Activated CD4-positive, alpha-beta T cell treated with anti-CD3 and anti-CD28 coated beads, Interleukin-2, amount 50 U/mL, for 4 hours (primary cell): ENCODE data around the gene RIMS1.

Source experiments
- DNase-seq, 2 experiments: peaks; one replicate each; pipeline ENCODE4 v3.0.0-alpha.2; 2020

The RIMS1 gene

GRCh38 chr6:72363844-72364740 is 477.7 kb downstream of the RIMS1 start:
- DNase-seq: no peak

DNA sequence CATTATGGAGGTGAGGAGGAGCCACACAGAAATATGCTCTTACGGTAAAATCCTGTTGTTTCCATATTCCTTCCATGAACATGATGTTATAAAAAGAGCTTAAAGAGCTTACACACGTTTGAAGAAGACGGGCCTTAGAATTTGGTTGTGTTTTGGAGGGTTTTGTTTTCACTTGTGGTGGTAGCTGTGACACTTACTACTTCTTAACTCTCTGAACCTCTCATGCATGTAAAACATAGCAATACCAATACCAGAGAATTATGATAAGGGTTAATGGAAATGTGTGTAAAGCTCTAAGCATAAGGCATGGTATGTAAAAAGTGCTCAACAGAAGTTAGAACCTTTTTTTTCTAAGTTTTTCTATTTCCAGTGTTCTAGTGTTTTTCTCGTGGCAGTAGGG is 479.4 kb downstream of the RIMS1 start:
- DNase-seq: no peak

DNA sequence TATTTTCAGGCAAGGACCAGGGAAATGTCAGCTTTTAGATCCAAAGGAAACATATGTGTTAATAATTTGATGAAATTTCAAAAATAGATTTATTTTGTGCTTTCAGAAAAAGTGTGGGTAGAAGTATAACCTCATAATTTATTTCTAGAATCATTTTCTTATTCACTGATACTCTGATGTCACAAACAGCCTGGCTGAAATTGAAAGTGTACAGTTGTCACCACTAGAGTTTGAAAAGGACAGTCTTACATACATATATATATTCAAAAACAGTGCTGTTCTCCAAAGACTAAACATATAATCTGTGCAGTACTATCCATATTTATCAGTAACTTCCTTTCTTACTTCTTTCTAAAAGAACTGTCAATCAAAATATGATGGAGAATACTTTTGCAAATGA is 481.1 kb downstream of the RIMS1 start:
- no peak for DNase-seq

DNA sequence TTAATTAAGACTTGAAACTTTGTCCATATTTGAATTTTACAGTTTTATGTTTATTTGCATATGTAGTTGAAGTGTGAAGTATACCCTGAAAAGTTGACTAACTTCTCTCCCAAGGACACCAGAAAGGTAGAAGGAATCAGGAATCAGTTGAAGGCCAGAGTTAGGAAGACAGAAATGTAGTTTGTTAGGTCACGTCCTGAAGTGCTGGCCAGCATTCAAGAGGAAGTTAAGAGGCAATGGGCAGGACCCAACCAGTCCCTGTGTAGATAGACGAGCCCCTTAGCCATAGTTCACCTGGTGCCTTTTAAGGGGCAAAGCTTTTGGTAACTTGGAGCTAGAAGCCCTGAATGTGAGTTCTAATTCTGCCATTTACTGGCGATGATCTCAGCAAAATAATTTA is 485.1 kb downstream of the RIMS1 start:
- DNase-seq: no peak

DNA sequence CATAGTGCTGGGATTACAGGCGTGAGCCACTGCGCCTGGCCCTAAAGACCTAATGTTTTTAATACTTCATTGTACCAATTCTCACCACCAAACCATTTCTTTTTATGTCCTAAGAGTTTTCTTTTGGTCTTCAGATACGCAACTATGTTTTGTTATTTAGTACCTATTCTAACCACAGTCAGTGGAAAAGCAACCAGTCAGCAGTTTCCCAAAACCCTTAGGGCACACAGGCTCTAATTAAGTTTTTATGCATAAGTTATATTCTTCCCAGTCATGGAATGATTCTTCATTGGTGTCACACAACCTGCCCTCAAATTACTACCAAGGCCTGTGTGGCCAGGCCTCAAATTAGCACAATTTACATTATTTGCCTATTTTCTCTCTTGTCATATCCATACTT is 487.8 kb downstream of the RIMS1 start:
- no peak for DNase-seq

DNA sequence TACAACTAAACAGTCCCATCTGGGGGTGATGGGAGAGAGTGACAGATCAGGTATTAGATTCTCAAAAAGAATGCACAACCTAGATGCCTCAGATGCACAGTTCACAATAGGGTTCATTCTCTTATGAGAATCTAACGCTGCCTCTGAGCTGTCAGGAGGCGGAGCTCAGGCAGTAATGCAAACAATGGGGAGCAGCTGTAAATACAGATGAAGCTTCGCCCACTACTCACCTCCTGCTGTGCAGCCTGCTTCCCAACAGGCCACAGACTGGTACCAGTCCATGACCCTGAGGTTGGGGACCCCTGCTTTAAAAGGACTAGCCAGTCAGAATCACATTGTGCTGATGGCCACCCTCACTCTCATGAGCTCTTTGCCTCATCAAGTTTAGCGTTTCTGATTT is 488.5 kb downstream of the RIMS1 start:
- no peak for DNase-seq

DNA sequence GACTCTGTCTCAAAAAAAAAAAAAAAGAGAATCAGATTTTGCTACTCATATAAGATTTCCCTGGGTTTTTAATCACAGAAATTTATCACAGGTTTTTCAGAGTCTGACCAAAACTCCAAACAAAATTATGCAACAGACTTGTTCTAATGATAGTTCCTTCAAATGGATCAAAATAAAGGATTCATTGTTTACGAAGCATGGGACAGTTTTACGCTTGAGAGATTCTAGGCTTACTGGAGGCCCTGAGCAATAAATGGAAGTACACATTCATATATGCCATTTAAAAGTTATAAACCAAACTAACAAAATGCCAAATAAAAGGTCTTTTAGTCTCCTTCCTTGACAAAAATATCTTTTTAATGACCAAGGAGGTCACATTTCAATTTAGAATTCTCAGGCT is 490.4 kb downstream of the RIMS1 start:
- DNase-seq: no peak

DNA sequence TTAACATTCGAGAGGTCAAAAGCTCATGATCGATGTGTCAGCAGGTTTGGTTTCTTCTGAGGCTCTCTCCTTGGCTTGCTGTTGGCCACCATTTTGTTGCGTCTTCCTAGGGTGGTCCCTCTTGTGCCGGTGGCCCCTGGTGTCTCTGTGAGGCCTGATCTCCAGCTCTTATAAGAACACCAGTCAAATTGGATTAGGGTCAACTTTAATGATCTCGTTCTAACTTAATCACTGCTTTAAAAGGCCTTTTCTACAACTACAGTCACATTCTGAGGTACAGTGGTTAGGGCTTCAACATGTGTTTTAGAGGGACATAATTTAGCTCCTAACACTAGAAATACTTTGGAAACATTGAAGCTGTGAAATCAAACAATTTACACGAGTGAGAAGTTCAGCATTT is 494.7 kb downstream of the RIMS1 start:
- DNase-seq: no peak

DNA sequence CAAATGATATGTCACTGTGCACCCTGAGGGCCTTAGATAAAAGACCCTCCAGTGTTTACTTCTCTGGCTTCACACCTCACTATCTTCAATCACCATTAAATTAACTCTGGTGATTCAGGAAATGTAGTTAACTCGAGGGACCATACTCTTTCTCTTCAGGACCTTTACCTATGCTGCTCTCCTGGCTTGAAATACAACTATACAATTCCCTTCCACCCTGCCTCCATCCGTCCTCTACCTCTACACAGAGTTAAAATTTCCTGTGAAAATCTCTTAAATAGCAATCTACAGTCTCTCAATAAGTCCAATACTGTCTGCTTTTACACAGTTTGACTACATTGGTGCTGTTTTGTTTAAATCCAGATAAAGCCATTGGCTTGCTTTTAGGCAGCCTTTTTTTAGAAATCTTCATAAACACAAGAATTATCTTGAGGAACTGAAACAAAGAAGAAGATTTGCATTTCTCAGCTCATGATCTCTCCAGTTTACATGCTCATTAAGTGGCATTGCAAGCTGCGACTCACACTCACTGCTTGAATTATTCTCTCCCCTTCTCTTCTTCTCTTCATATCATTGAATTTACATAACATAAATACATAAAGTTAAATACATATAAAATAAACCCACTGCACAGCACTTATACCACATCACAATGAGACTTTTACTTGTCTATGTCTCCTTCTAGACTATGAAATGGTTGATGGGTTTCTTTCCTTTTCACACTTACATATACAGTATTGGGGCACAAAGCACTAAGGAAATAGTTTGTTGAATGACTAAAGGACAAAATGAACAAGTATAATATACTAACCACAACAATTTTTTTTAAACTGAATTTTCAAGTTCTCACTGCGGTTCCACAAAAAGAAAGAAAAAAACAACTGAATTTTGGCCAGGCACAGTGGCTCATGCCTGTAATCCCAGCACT is 496.5 kb downstream of the RIMS1 start:
- no peak for DNase-seq

DNA sequence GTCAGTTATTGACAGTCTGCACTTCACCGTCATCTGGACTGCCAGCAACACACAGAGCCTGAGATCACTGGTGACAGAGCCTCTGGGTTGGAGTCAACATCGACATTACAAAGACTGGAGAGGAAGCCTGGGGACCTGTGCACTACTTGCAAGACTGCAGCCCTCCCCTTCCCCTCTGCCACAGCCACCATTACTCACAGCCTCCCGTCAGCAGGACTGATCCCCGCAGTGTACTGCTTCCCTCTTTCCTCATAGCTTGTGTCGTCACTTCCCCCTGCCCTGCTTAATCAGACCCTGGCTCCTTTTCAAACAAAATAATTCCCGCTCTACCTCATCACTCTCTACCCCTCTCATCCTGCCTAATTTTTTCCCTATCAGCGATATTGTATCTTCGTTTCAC is 500.0 kb downstream of the RIMS1 start:
- no peak for DNase-seq

- DNase-seq: no peak
Observed at GRCh38 chr6:72389698-72390097, 503.3 kb downstream of the RIMS1 start.

DNA sequence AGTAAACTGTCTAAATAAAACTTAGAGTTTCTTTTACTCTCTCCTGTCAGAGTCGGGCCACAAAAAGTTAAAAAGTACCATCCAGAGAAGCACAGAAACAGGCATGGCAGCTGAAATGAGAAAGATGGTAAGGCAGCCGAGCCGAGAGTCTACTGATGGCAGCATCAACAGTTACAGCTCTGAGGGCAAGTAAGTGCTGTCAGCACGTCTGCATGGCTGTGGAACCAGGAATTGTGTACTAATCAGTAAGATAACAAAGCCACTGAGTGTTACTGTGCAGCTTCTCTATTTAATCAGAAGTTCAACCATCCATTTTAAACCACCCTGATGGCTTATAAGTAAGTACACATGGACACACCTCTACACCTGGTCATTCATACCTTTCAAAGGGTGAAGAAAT is 504.2 kb downstream of the RIMS1 start:
- no peak for DNase-seq

DNA sequence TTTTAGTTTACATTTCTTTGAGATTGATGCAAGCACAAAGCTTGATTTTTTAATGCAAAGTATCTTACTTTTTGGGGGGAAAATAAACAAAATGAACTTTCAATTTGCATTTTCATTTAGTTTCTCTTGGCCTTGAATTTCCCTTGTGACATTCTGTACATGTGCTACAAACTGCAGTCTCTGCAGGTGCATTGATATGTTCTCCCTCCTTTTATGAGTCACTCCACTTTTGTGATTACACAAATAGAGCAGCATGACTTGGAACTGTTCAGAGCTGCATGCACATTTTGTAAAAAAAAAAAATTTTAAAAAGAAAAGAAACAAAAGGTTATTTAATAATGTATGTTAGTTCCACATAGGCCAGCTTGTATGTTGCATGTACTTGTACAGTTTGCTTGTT is 515.5 kb downstream of the RIMS1 start:
- DNase-seq: no peak

- no peak for DNase-seq
Observed at GRCh38 chr6:72403413-72403812, 517.1 kb downstream of the RIMS1 start.

DNA sequence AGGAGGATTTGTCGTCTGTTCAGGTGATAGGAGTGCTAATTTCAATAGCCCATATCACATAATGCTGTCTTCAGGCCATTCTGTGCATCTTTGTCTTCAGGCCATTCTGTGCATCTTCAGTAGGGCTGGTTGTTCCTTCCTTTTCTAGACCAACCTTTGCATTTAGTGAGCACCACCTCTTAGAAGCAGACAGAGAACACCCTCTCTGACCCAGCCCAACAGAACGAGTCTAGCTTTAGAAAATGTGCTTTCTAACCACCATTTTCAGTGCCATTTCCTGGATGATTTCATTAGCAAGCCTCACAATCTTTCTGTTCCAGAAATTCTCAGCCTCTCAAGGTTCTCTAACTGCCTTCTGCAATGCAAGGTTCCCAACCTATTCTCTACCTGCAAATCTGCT is 520.2 kb downstream of the RIMS1 start:
- DNase-seq: no peak

- DNase-seq: no peak
Observed at GRCh38 chr6:72410769-72411168, 524.4 kb downstream of the RIMS1 start.

GRCh38 chr6:72411872-72412708 is 525.7 kb downstream of the RIMS1 start:
- DNase-seq: peak; percentile 60 to 61

- DNase-seq: no peak
Observed at GRCh38 chr6:72412709-72413044, 526.3 kb downstream of the RIMS1 start.

DNA sequence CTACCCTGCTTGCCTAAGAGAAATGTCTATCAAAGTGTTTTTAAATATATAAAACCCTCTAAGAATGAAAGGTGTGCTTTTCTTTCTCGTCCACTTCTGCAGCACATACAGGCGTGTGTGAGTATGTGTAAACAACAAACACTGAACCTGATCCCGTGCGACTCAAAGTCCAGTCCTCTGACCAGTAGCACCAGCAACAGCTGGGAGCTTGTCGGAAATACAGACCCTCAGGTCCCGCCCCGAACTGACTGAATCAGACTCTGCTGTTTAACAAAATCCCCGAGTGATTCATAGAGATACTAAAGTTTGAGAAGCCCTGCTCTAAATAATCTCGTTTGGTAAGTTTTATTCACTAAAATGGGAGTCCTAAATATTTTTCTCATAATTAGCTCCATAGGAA is 527.5 kb downstream of the RIMS1 start:
- DNase-seq: no peak

- DNase-seq: no peak
Observed at GRCh38 chr6:72414657-72415056, 528.3 kb downstream of the RIMS1 start.

DNA sequence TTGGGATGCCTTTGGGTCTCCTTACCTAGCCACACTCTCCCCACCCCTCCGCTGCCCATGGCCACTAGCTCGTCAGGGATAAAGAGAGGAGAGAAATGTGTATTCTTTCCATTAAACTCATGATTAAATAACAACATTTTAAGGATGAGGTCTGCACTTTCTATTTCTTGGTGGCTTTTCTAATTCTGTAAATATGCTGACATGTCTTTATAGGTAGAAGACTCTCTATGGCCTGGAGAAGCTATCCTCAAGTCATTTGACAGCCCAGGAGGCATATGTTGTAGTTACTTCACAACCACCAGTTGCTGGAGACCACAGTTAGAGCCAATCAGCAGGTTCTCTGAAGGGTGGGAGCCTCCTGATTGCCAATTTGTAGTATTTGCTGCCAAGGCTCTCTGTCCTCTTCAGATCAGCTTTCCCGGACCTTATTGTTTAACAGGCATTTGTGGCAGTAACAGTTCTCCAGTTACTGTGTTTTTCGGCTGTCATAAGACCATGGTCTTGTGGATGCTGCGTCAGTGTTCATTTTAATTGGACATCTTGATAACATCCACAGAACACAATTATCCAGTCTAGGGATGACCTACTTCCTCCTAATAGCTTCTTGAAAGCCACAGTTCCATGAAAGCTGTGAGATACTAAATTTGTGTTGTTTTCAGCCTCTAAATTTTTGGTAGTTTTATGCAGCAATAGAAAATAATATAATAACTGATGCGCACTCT is 530.6 kb downstream of the RIMS1 start:
- no peak for DNase-seq

- no peak for DNase-seq
Observed at GRCh38 chr6:72417759-72418158, 531.4 kb downstream of the RIMS1 start.
